WTC11 (cell line): ENCODE data around the gene CPNE9. TPM values are rescaled to one million over a fixed set of nuclear protein-coding genes. Genes with fewer than 3 reads are reported as not detected.
A peak's percentile ranks its signal among the peaks of the same experiment; 100 is the strongest.
"Not testable (repeated sequence)": the region's sequence is repeated elsewhere in the genome, so short reads cannot be mapped to it uniquely, and the experiment has no call there.

ENCODE experiments used
- ATAC-seq: fragments of 200-7000 bp; cut with Tn5 transposase; 2 replicates; pipeline ENCODE4 v1.10.0; 2021; ENCODE audit warnings: mild to moderate bottlenecking, moderate library complexity
- CTCF ChIA-PET: fragments of 300-600 bp; sonication (Branson Sonifier 250); formaldehyde crosslinking; loops from one replicate; lab custom pipeline; 2021; ENCODE audit warnings: antibody characterized with exemption; lab: Charles Lee
- POLR2A ChIA-PET: fragments of 350-600 bp; sonication (Branson Sonifier 250); formaldehyde crosslinking; loops from one replicate; lab custom pipeline; 2021; ENCODE audit warnings: antibody characterized with exemption; lab: Charles Lee
- DNase-seq: peaks from one replicate; pipeline ENCODE4 v3.0.0; 2021; ENCODE audit warnings: low spot score
- H3K27ac Mint-ChIP-seq: 2 replicates; pipeline ENCODE4 v1.8.0; 2021; ENCODE audit warnings: mixed read lengths
- H3K27me3 Mint-ChIP-seq: 2 replicates; pipeline ENCODE4 v1.8.0; 2021; ENCODE audit warnings: low read depth, mild to moderate bottlenecking, moderate library complexity, mixed read lengths
- H3K36me3 Mint-ChIP-seq: 2 replicates; pipeline ENCODE4 v1.8.0; 2021; ENCODE audit warnings: mixed read lengths
- H3K4me1 Mint-ChIP-seq: 2 replicates; pipeline ENCODE4 v1.8.0; 2022; ENCODE audit warnings: mixed read lengths
- H3K4me3 Mint-ChIP-seq: 2 replicates; pipeline ENCODE4 v1.8.0; 2021; ENCODE audit warnings: mild to moderate bottlenecking, moderate library complexity, mixed read lengths
- H3K9me3 Mint-ChIP-seq: 2 replicates; pipeline ENCODE4 v1.8.0; 2021; ENCODE audit warnings: mixed read lengths
- ATF1 ChIP-seq: sonication (generic); formaldehyde crosslinking; IDR thresholded peaks from 2 replicates; pipeline ENCODE4 v1.8.1; 2023; ENCODE audit warnings: mild to moderate bottlenecking, moderate library complexity, missing genetic modification reagents
- E2F1 ChIP-seq: sonication (generic); formaldehyde crosslinking; IDR thresholded peaks from 2 replicates; pipeline ENCODE4 v1.8.0; 2022; ENCODE audit warnings: mild to moderate bottlenecking, missing genetic modification reagents
- ERG ChIP-seq: fragments of 250-450 bp; sonication (Bioruptor Pico); IDR thresholded peaks from 2 replicates; pipeline ENCODE4 v1.8.0; 2021; ENCODE audit warnings: mild to moderate bottlenecking
- GTF2I ChIP-seq: fragments of 250-450 bp; sonication (Bioruptor Pico); conservative IDR thresholded peaks from 2 replicates; pipeline ENCODE4 v1.4.0; 2021; ENCODE audit warnings: mild to moderate bottlenecking
- HMGA2 ChIP-seq: fragments of 250-450 bp; sonication (Bioruptor Pico); IDR thresholded peaks from 2 replicates; pipeline ENCODE4 v1.4.0; 2021; ENCODE audit warnings: mild to moderate bottlenecking, moderate library complexity
- MAX ChIP-seq: sonication (generic); formaldehyde crosslinking; IDR thresholded peaks from 2 replicates; pipeline ENCODE4 v1.8.0; 2022; ENCODE audit warnings: mild to moderate bottlenecking, missing genetic modification reagents
- MYBL2 ChIP-seq: sonication (generic); formaldehyde crosslinking; IDR thresholded peaks from 2 replicates; pipeline ENCODE4 v1.8.1; 2023; ENCODE audit warnings: mild to moderate bottlenecking, moderate library complexity, missing genetic modification reagents
- NFYB ChIP-seq: sonication (generic); formaldehyde crosslinking; conservative IDR thresholded peaks from 2 replicates; pipeline ENCODE4 v1.8.0; 2022; ENCODE audit warnings: low read depth, missing genetic modification reagents
- OVOL2 ChIP-seq: fragments of 250-450 bp; sonication (Bioruptor Pico); IDR thresholded peaks from 2 replicates; pipeline ENCODE4 v1.9.0; 2021; ENCODE audit warnings: mild to moderate bottlenecking, borderline replicate concordance
- PRRX2 ChIP-seq: fragments of 250-450 bp; sonication (Bioruptor Pico); IDR thresholded peaks from 2 replicates; pipeline ENCODE4 v1.8.0; 2021; ENCODE audit warnings: mild to moderate bottlenecking
- SMAD3 ChIP-seq: sonication (generic); formaldehyde crosslinking; IDR thresholded peaks from 2 replicates; pipeline ENCODE4 v1.8.0; 2022; ENCODE audit warnings: missing genetic modification reagents, mild to moderate bottlenecking, borderline replicate concordance
- TEAD4 ChIP-seq: sonication (generic); formaldehyde crosslinking; IDR thresholded peaks from 2 replicates; pipeline ENCODE4 v1.8.0; 2022; ENCODE audit warnings: mild to moderate bottlenecking, missing genetic modification reagents
- TP53 ChIP-seq: sonication (generic); formaldehyde crosslinking; IDR thresholded peaks from 2 replicates; pipeline ENCODE4 v1.8.1; 2023; ENCODE audit warnings: mild to moderate bottlenecking, missing genetic modification reagents
- USF1 ChIP-seq: sonication (generic); formaldehyde crosslinking; IDR thresholded peaks from 2 replicates; pipeline ENCODE4 v1.8.0; 2022; ENCODE audit warnings: mild to moderate bottlenecking, missing genetic modification reagents
- ZBTB21 ChIP-seq: sonication (generic); formaldehyde crosslinking; IDR thresholded peaks from 2 replicates; pipeline ENCODE4 v1.8.1; 2023; ENCODE audit warnings: mild to moderate bottlenecking, missing genetic modification reagents, borderline replicate concordance
- ZNF219 ChIP-seq: sonication (generic); formaldehyde crosslinking; IDR thresholded peaks from 2 replicates; pipeline ENCODE4 v1.8.0; 2023; ENCODE audit warnings: missing genetic modification reagents, mild to moderate bottlenecking, borderline replicate concordance
- ZNF396 ChIP-seq: fragments of 250-450 bp; sonication (Bioruptor Pico); IDR thresholded peaks from 2 replicates; pipeline ENCODE4 v1.8.0; 2021; ENCODE audit warnings: mild to moderate bottlenecking, moderate library complexity, borderline replicate concordance
- total RNA-seq: library from RNA; stranded (reverse); gene quantifications from 3 replicates; pipeline ENCODE4 v1.2.3, GENCODE V29; 2021
- TF ChIP-seq, protein P1 (sequence below): sonication (generic); formaldehyde crosslinking; IDR thresholded peaks from 2 replicates; pipeline ENCODE4 v1.8.1; 2023; ENCODE audit warnings: mild to moderate bottlenecking, missing genetic modification reagents, moderate library complexity
- TF ChIP-seq, protein P2 (sequence below): fragments of 250-450 bp; sonication (Bioruptor Pico); IDR thresholded peaks from 2 replicates; pipeline ENCODE4 v1.9.0; 2021; ENCODE audit warnings: mild to moderate bottlenecking

CPNE9 gene
- total RNA-seq, 1 experiment from 2014 or later: 3.2 TPM

GRCh38 chr3:9770276-9770812 is 66.7 kb downstream of the CPNE9 start:
- ChIA-PET POLR2A (interaction anchor here (0.6 to 1.5 kb wide), 3 partner anchors 20 to 344 kb away, joined by 3 to 8 read pairs (median 3); partner anchors contain the start of genes ARPC4 and OGG1), CTCF (interaction anchor here (0.9 to 2.8 kb wide), 6 partner anchors 12 to 176 kb away, joined by 3 to 13 read pairs (median 3); partner anchors contain the start of genes ARPC4 and TADA3)
- Mint-ChIP-seq H3K27ac (no peak overlapping the region), H3K4me3 (peak overlapping the region; percentile 69), H3K4me1 (peaks cover 15% of the 10 kb centered on the region), H3K9me3 (no peaks in the 10 kb centered on the region), H3K27me3 (peaks cover 86% of the 10 kb centered on the region), H3K36me3 (no peaks in the 10 kb centered on the region)
- TF ChIP-seq NFYB (CRISPR knock-in tag) (no peak), TP53 (CRISPR knock-in tag) (no peak), MYBL2 (CRISPR knock-in tag) (no peak), USF1 (CRISPR knock-in tag) (peak; percentile 70), OVOL2 (CRISPR knock-in tag) (no peak), TEAD4 (CRISPR knock-in tag) (no peak), GTF2I (CRISPR knock-in tag) (peak; percentile 3; the same call in 1 of the 2 replicates), ZNF396 (no peak), PRRX2 (CRISPR knock-in tag) (no peak), HMGA2 (CRISPR knock-in tag) (no peak)
- TF ChIP-seq, protein P1, sequence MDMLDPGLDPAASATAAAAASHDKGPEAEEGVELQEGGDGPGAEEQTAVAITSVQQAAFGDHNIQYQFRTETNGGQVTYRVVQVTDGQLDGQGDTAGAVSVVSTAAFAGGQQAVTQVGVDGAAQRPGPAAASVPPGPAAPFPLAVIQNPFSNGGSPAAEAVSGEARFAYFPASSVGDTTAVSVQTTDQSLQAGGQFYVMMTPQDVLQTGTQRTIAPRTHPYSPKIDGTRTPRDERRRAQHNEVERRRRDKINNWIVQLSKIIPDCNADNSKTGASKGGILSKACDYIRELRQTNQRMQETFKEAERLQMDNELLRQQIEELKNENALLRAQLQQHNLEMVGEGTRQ (CRISPR knock-in tag): peak; percentile 81
- DNase-seq (no peak), ATAC-seq (peak; percentile 8)

- not testable (repeated sequence) for ATAC-seq, H3K36me3 Mint-ChIP-seq, H3K9me3 Mint-ChIP-seq, DNase-seq, H3K27ac Mint-ChIP-seq
- Mint-ChIP-seq H3K4me3 (peak overlapping the region; percentile 69), H3K4me1 (peaks cover 12% of the 10 kb centered on the region), H3K27me3 (peaks cover 90% of the 10 kb centered on the region)
- CTCF ChIA-PET: interaction anchor here (1.0 to 2.8 kb wide), 3 partner anchors 12 to 56 kb away, joined by 3 to 13 read pairs (median 3); no protein-coding TSS in a partner anchor
- POLR2A ChIA-PET: interaction anchor here (0.6 kb wide), 1 partner anchor 343 kb away, joined by 3 read pairs; no protein-coding TSS in a partner anchor
Observed at GRCh38 chr3:9771007-9771406, 67.4 kb downstream of the CPNE9 start.

DNA sequence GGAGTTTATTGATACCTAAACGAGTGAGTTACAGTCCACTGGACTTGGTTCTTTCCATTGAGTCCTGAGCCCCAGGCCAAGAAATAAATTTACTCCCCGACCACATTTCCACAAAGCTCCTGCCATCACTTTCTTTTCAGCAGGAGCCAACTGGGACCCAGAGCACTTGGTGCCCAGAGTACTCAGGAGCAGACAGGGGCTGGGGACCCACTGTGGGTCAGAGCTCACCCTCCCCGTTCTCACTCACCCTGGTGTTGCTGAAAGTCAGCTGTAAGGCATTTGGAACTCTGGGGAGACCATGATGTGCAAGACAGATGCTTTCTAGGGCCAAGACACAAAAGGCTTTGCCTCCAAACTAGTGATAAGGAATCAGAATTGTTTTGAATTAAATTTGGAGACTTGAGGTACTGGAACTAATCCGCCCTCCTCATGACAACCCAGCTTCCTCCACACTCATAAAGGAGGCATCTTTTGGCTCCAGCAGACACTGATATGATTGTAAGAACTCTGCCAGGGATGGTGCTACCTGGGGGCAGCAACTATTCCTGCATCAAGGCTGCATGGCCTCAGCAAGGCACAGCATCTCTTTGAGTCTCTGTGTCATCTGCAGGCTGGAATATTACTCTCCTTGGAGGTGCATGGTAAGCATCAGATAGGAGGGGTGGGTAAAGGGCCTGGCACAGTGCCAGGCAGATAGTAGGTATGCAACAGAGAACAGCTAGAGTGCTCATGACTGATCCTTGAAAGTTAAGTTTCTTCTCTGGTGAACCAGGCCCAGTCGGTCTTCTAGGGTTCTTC is 73.5 kb downstream of the CPNE9 start:
- H3K4me1 Mint-ChIP-seq: no peaks in the 10 kb centered on the region
- ATAC-seq (no peak), DNase-seq (no peak)
- TF ChIP-seq TEAD4 (CRISPR knock-in tag): no peak
- no peak for TF ChIP-seq HMGA2 (CRISPR knock-in tag)
- TF ChIP-seq ERG (CRISPR knock-in tag): no peak
- no peak for TF ChIP-seq ZNF219 (CRISPR knock-in tag)
- TF ChIP-seq SMAD3 (CRISPR knock-in tag): no peak
- TF ChIP-seq MAX: no peak
- no peak for TF ChIP-seq E2F1 (CRISPR knock-in tag)
- no peak for TF ChIP-seq GTF2I (CRISPR knock-in tag)
- TF ChIP-seq ZBTB21 (CRISPR knock-in tag): no peak
- TF ChIP-seq ATF1 (CRISPR knock-in tag): no peak
- TF ChIP-seq, protein P2, sequence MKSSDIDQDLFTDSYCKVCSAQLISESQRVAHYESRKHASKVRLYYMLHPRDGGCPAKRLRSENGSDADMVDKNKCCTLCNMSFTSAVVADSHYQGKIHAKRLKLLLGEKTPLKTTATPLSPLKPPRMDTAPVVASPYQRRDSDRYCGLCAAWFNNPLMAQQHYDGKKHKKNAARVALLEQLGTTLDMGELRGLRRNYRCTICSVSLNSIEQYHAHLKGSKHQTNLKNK (CRISPR knock-in tag): no peak
- CTCF ChIA-PET: no interaction called here
- H3K36me3 Mint-ChIP-seq: peaks cover 13% of the 10 kb centered on the region; the same call in 1 of the 2 replicates
- peaks cover 47% of the 10 kb centered on the region for H3K27me3 Mint-ChIP-seq
- no peak overlapping the region for H3K4me3 Mint-ChIP-seq
- no peaks in the 10 kb centered on the region for H3K9me3 Mint-ChIP-seq
- no peak overlapping the region for H3K27ac Mint-ChIP-seq
- POLR2A ChIA-PET: no interaction called here
